Endothelial cell of hepatic sinusoid (primary cell): ENCODE results near the gene ANKS1B.
"Not testable (repeated sequence)": the region's sequence is repeated elsewhere in the genome, so short reads cannot be mapped to it uniquely, and the experiment has no call there.

Experiments used
- in situ Hi-C: cut with HindIII; loops from 2 replicates; pipeline ENCODE4 v1.10.0; 2017; ENCODE audit warnings: low sequenced_read_pairs

ANKS1B gene

DNA sequence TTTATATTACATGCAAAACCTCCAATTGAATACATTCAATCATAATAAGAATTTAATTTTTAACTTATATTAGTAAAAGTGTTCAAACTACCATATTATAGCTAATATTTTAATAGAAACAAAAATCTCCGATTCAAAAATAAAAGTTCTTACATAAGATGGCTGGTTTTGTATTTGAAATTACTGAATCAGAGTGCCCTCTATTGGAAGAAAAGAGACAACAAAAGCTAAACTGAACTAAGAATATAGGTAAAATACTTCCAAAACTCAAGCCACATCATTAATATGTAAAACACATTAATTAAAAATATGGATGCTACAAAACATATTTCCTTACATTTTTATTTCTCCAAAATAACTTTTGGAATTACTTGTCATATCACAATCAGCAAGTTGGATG, 216.9 kb downstream of the ANKS1B start:
- in situ Hi-C loops, result no loop called here

DNA sequence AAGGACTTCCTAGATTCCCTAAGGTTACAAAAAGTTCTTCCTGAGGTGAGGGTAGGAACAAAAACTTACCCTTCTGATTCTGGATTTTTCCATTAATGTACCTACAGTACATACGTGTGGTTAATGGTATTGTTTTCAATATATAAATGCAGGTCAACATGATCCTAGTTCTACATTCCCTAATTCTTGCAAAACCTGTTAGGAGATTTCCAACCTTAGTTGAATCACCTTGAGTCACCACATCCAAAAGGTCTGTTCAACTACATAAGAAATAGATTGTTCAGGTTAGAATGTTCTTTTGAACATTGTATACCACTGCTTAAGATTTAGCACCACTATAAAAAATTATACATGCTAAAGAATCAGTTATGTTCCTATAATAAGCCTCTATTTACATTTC, 218.3 kb downstream of the ANKS1B start:
- in situ Hi-C loops, result no loop called here

DNA sequence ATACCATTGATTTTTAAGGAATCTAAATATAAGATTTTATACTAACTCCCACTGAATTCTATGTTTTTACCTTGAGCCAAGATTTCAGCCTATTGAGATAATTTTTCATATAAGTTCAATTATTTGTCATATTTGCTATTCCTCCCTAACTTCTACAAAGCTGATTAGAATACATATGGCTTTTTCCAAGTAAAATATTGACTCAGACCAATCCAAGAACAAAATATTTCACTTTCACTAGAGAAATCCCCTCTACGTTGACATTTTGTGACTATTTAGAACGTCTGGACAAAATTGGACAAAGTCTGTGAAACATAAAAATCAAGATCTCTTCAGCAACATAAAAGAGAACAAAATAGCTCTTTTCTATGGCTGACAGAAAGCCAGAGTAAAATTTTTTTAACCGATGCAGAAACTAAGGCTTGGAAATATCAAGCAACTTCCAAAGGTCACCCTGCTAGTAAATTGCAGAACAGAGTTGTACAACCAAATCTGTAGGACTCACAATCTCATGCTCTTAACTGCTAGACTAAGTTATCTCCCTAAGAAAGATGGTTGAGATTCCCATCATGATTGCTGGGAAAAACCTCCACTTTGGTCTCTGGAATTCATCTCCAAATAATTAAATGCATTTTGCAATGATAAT, 219.1 kb downstream of the ANKS1B start:
- in situ Hi-C loops, result no loop called here

GRCh38 chr12:99759444-99759843, 225.3 kb downstream of the ANKS1B start:
- in situ Hi-C loops, result no loop called here

- in situ Hi-C loops, result no loop called here
Measured at GRCh38 chr12:99758997-99759396, 225.7 kb downstream of the ANKS1B start.

- in situ Hi-C loops, result no loop called here
Measured at GRCh38 chr12:99752740-99753139, 232.0 kb downstream of the ANKS1B start.

DNA sequence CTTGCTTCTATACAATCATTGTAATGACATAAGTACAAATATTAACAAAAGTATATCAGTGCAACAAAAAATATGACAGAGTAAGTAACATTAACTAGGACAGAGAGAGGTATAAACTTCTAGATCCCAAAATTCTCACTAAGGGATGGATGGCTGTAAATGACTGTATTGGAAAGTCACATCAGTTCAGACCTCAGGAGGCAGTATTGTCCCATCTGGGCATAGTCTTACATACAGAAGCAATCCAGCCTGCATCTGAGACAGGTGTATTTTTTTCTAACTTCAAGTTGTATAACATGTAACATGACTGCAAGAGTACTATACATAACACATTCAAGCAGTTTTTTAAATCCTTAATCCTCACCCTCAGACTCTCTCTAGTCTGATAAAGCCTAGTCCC, 238.2 kb downstream of the ANKS1B start:
- in situ Hi-C loops, result no loop called here

DNA sequence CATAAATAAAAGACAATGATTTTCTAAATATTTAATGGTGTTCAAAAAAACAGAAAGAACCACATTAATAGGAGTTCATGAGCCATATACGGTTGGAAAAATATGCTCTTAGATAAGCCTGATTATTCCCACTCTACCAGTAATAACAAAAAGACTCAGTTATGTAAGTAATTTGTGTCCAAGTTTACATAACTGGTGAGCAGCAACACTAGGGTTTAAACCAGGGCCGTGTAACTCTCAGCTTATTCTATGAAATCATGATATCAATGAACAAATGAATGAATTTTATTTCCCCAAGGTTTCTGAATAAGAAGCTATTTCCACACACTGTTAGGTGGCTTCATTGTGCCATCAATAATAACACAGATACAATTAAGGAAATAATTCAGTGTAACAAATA, 238.8 kb downstream of the ANKS1B start:
- in situ Hi-C loops, result no loop called here

DNA sequence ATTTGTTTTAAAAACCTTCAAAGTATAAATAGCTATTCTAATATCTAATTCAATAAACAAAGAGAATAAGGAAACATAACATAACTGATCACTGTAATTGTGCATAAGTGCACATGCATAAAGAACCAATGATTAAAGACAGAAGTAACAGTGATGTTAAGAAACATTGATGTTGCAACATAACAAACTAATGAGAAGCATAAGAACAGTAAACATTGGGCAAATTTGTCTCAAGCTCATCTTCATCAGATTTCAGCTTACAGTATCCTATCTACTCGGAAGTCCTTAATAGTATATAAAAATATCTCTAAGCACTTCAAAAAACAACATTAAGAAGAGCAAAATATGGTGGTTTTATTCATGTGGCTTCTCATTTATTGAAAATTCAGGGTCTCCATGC, 239.6 kb downstream of the ANKS1B start:
- in situ Hi-C loops, result no loop called here

- in situ Hi-C loops, result no loop called here
Measured at GRCh38 chr12:99736760-99737269, 247.9 kb downstream of the ANKS1B start.

- in situ Hi-C loops, result no loop called here
Measured at GRCh38 chr12:99732131-99732530, 252.6 kb downstream of the ANKS1B start.

DNA sequence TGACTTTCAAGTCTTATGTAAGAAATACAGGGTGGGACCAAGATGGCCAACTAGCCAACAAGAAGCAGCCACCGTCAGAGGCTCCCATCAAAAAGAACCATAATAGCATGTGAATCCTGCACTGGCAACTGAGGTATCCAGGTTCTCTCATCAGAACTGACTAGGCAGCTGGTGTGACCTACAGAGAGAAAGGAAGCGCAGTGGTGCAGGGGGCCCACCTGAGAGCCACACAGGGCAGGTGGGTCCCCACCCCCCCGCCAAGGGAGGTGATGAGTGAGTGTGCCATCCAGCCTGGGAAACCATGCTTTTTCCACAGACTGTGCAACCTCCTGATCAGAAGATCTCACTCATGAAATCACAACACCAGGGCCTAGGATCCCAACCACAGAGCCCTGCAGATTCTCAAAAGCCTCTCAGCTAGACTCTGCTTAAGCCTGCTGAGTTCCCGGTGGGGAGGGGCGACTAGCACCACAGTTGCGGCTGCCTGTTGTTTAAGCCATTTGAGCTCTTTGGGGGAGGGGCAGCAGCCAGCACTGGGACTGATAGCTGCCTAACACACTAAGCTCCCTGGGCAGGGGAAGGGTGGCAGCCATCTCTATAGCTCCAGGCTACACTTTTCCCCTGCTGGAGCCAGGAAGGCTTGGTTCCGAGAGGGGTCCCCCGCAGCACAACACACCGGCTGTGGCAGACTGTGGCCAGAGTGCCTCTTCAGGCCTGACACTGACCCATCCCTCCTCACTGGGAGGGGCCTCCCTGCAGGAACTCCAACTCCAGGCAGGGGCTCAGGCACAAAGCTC, 261.8 kb downstream of the ANKS1B start:
- in situ Hi-C loops, result no loop called here

GRCh38 chr12:99721715-99722275, 262.9 kb downstream of the ANKS1B start:
- in situ Hi-C loops, result no loop called here

DNA sequence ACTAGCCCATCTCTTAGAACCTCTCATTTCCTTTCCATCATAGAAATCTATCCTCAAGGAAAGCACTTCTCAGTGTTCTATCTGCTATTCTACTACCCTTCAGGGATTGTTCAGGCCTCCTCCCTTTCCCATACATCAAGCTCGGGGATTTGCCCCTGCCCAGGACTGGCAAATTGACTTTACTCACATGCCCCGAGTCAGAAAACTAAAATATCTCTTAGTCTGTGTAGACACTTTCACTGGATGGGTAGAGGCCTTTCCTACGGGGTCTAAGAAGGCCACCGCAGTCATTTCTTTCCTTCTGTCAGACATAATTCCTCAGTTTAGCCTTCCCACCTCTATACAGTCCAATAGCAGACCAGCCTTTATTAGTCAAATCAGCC, 264.7 kb downstream of the ANKS1B start:
- in situ Hi-C loops, result not testable (repeated sequence)

DNA sequence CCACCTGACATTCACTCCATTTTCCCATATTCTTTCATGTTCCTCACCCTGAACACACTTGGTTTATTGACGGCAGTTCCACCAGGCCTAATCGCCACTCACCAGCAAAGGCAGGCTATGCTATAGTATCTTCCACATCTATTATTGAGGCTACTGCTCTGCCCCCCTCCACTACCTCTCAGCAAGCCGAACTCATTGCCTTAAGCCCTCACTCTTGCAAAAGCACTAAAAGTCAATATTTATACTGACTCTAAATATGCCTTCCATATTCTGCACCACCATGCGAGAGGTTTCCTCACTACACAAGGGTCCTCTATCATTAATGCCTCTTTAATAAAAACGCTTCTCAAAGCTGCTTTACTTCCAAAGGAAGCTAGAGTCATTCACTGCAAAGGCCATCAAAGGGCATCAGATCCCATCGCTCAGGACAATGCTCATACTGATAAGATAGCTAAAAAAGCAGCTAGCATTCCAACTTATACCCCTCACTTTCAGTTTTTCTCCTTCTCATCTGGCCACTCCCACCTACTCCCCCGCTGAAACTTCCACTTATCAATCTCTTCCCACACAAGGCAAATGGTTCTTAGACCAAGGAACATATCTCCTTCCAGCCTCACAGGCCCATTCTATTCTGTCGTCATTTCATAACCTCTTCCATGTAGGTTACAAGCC, 265.2 kb downstream of the ANKS1B start:
- in situ Hi-C loops, result not testable (repeated sequence)

DNA sequence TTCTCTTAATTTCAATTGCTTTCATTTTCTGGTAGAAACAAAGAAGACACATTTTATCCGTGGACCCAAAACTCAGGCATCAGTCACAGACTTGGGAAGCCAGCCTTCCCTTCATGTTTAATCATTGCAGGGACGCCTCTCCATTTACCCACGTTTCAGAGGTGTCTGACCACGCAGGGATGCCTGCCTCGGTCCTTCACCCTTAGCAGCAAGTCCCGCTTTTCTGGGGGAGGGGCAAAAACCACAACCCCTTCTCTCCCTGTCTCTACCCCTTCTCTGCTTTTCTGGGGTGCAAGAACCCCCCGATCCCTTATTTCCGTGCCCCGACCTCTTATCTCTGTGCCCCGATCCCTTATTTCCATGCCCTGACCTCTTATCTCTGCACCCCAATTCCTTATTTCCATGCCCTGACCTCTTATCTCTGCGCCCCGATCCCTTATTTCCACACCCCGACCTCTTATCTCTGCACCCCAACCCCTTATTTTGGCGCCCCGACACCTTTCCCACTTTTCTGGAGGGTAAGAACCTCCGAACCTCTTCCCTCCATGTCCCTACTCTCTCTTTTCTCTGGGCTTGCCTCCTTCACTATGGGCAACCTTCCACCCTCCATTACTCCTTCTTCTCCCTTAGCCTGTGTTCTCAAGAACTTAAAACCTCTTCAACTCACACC, 268.8 kb downstream of the ANKS1B start:
- in situ Hi-C loops, result not testable (repeated sequence)

- in situ Hi-C loops, result not testable (repeated sequence)
Measured at GRCh38 chr12:99714921-99715320, 269.8 kb downstream of the ANKS1B start.

- in situ Hi-C loops, result no loop called here
Measured at GRCh38 chr12:99713946-99714520, 270.7 kb downstream of the ANKS1B start.

- in situ Hi-C loops, result no loop called here
Measured at GRCh38 chr12:99712281-99712680, 272.5 kb downstream of the ANKS1B start.

DNA sequence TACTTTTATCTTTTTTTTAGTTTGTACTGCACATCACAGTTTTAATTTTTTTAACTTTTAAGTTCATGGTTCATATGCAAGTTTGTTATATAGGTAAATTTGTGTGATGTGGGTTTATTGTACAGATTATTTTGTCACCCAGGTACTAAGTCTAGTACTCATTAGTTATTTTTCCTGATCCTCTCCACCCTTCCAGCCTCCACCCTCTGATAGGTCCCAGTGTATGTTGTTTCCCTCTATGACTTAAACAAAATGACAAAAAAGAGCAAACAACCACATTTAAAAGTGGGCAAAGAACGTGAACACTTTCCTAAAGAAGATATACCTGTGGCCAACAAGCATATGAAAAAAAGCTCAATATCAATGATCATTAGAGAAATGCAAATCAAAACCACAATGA, 273.5 kb downstream of the ANKS1B start:
- in situ Hi-C loops, result no loop called here

- in situ Hi-C loops, result no loop called here
Measured at GRCh38 chr12:99709619-99710018, 275.1 kb downstream of the ANKS1B start.
